B cell (primary cell): ENCODE results near the gene TBC1D23. TPM values are rescaled to one million over a fixed set of nuclear protein-coding genes. Genes with fewer than 3 reads are reported as not detected.
"Not testable (repeated sequence)": the region's sequence is repeated elsewhere in the genome, so short reads cannot be mapped to it uniquely, and the experiment has no call there.

Source experiments
- ATAC-seq: fragments of 200-7000 bp; cut with Tn5 transposase; one replicate; pipeline ENCODE4 v1.10.0; 2021; ENCODE audit warnings: low read depth, mild to moderate bottlenecking, moderate number of reproducible peaks, moderate library complexity
- CTCF ChIA-PET: fragments of 350-600 bp; sonication (Branson Sonifier 250); formaldehyde crosslinking; loops from one replicate; lab custom pipeline; 2021; ENCODE audit warnings: antibody characterized with exemption, inconsistent platforms; lab: Charles Lee
- POLR2A ChIA-PET: fragments of 350-600 bp; sonication (Branson Sonifier 250); formaldehyde crosslinking; loops from one replicate; lab custom pipeline; 2021; ENCODE audit warnings: antibody characterized with exemption; lab: Charles Lee
- DNase-seq: peaks from one replicate; pipeline ENCODE4 v3.0.0; 2013
- H2AFZ ChIP-seq: 2 replicates; pipeline ENCODE4 v1.6.1; 2012; ENCODE audit warnings: mild to moderate bottlenecking, low read depth, low read length; ENCODE audit not compliant: insufficient read depth, poor library complexity, severe bottlenecking
- H3K27ac ChIP-seq, 2 donors: 1 replicate in 1 of 2; 2 replicates in 1 of 2; pipeline ENCODE4 v1.5.1; 2012 to 2013; ENCODE audit warnings: low read length in 2 of 2, mild to moderate bottlenecking in 2 of 2, moderate library complexity in 1 of 2
- H3K27me3 ChIP-seq, 4 experiments: fragments of 200-600 bp in 1 of 4; sonication (generic) in 1 of 4; replicated peaks in 1 of 4; 1 replicate in 2 of 4; 2 replicates in 2 of 4; pipeline versions ENCODE4 v1.6.1 to v1.7.0; 2013 to 2016; ENCODE audit warnings: low read length in 3 of 4, mild to moderate bottlenecking in 2 of 4, mixed read lengths in 1 of 4, moderate library complexity in 1 of 4; ENCODE audit not compliant: insufficient read depth in 4 of 4, control insufficient read depth in 3 of 4; ENCODE audit errors: control extremely low read depth in 1 of 4
- H3K36me3 ChIP-seq, 2 experiments: replicated peaks in 1 of 2; 1 replicate in 1 of 2; 2 replicates in 1 of 2; pipeline versions ENCODE4 v1.6.1 to v1.7.1; 2013; ENCODE audit warnings: low read length in 1 of 2; ENCODE audit not compliant: insufficient read depth in 2 of 2, control insufficient read depth in 1 of 2; ENCODE audit errors: control extremely low read depth in 1 of 2, extremely low read depth in 1 of 2
- H3K4me1 ChIP-seq, 2 donors: fragments of 200-600 bp in 1 of 2; sonication (generic) in 1 of 2; 1 replicate in 1 of 2; 2 replicates in 1 of 2; pipeline versions ENCODE4 v1.5.1 to v1.6.1; 2013 to 2017; ENCODE audit warnings: low read length in 2 of 2; ENCODE audit not compliant: control insufficient read depth in 2 of 2, insufficient read depth in 2 of 2
- H3K4me2 ChIP-seq: replicated peaks from 2 replicates; pipeline ENCODE3; 2012; ENCODE audit warnings: mild to moderate bottlenecking, low read depth, low read length; ENCODE audit not compliant: poor library complexity, severe bottlenecking
- H3K4me3 ChIP-seq, 5 experiments: fragments of 200-600 bp in 1 of 5; sonication (generic) in 1 of 5; 1 replicate in 3 of 5; 2 replicates in 2 of 5; pipeline versions ENCODE4 v1.5.1 to v1.7.0; 2011 to 2016; ENCODE audit warnings: low read length in 4 of 5, mild to moderate bottlenecking in 4 of 5, low read depth in 2 of 5, control low read depth in 1 of 5, moderate library complexity in 1 of 5; ENCODE audit not compliant: insufficient read depth in 1 of 5; ENCODE audit errors: control extremely low read depth in 1 of 5, extremely low read depth in 1 of 5
- H3K79me2 ChIP-seq: fragments of 200-600 bp; sonication (generic); one replicate; pipeline ENCODE4 v1.6.0; 2016; ENCODE audit warnings: low read length; ENCODE audit not compliant: control insufficient read depth, insufficient read depth
- H3K9ac ChIP-seq: fragments of 200-600 bp; sonication (generic); 2 replicates; pipeline ENCODE4 v1.6.1; 2017; ENCODE audit warnings: mild to moderate bottlenecking, low read length, moderate library complexity
- H3K9me3 ChIP-seq, 3 donors: one replicate each; pipeline versions ENCODE4 v1.6.1 to v1.7.1; 2013; ENCODE audit warnings: low read length in 2 of 3; ENCODE audit not compliant: control insufficient read depth in 2 of 3, insufficient read depth in 1 of 3; ENCODE audit errors: control extremely low read depth in 1 of 3
- H4K20me1 ChIP-seq: 2 replicates; pipeline ENCODE4 v1.6.0; 2012; ENCODE audit warnings: mild to moderate bottlenecking, low read length; ENCODE audit not compliant: insufficient read depth, control insufficient read depth, poor library complexity, severe bottlenecking
- H3K27ac Mint-ChIP-seq: one replicate; pipeline ENCODE4 v1.8.0; 2021; ENCODE audit warnings: mixed read lengths
- H3K27me3 Mint-ChIP-seq: one replicate; pipeline ENCODE4 v1.8.0; 2021; ENCODE audit warnings: mixed read lengths
- H3K4me1 Mint-ChIP-seq: one replicate; pipeline ENCODE4 v1.8.0; 2021; ENCODE audit warnings: mixed read lengths
- H3K4me3 Mint-ChIP-seq: one replicate; pipeline ENCODE4 v1.8.0; 2021; ENCODE audit warnings: mixed read lengths
- H3K9me3 Mint-ChIP-seq: one replicate; pipeline ENCODE4 v1.8.0; 2022; ENCODE audit warnings: mixed read lengths; ENCODE audit not compliant: insufficient read depth
- EZH2 ChIP-seq: IDR thresholded peaks from 2 replicates; pipeline ENCODE4 v1.6.1; 2012; ENCODE audit warnings: borderline replicate concordance, low read depth, mild to moderate bottlenecking, moderate library complexity, low read length; ENCODE audit not compliant: insufficient read depth, poor library complexity, severe bottlenecking
- WGBS: methylation state at CpG from one replicate; pipeline ENCODE4 v1.1.5; 2013; ENCODE audit warnings: missing lambda C conversion rate; ENCODE audit not compliant: insufficient coverage; 5-methylcytosine and 5-hydroxymethylcytosine counted together
- intact Hi-C: fragments of 100-400 bp; cut with micrococcal nuclease; formaldehyde crosslinking; loops from one replicate; pipeline ENCODE4 v1.10.0; 2022
- polyA plus RNA-seq: library from polyadenylated mRNA; depleted of rRNA; stranded (reverse); fragments of >200 nt; gene quantifications from 2 replicates; pipeline ENCODE4 v1.2.3, GENCODE V29; 2012
- total RNA-seq, 2 donors: library from RNA; stranded (reverse); fragments of 120-200 nt in 1 of 2; gene quantifications; 1 replicate in 1 of 2; 2 replicates in 1 of 2; pipeline versions ENCODE4 v1.2.3 to v1.2.4, GENCODE V29; 2013 to 2022
- TF ChIP-seq, protein P1 (sequence below): fragments of 200-600 bp; IDR thresholded peaks from one replicate; pipeline ENCODE4 v1.8.0; 2022; ENCODE audit warnings: antibody characterized with exemption, mild to moderate bottlenecking

Gene TBC1D23
- total and polyA plus RNA-seq, 2 donors (not counting 1 experiment from before 2014, with no cell fraction given) = 7.2 to 36.5 TPM

DNA sequence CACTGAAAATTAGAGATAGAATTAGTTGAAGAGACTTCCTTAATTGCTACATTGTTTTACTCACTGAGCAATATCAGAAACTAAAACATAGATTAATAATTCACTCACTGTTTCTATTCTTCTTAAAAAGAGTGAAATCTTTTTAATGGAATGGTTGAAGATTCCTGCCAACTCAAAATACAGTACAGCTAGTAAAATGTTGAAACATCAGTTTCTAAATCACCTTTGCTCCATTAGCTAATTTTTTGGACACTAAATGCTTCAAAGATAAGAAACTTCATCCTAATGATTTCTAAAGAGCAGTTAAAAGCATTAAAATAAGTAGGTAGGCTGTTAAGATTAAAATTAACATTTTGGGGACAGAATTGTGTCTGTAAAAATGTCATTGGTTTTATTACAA, 63.3 kb downstream of the TBC1D23 start:
- ATAC-seq (no peak), DNase-seq (no peak)
- Histone ChIP-seq H3K79me2 (no peaks in the 10 kb centered on the region), H3K4me2 (no peak overlapping the region), H4K20me1 (no peaks in the 10 kb centered on the region), H3K27ac (no peak overlapping the region), H3K4me1 (no peaks in the 10 kb centered on the region), H3K36me3 (peaks cover 13 to 23% of the 10 kb centered on the region in 2 experiments), H3K4me3 (no peak overlapping the region), H3K27me3 (no peaks in the 10 kb centered on the region), H2AFZ (no peak overlapping the region), H3K9ac (no peak overlapping the region), H3K9me3 (no peaks in the 10 kb centered on the region)
- Mint-ChIP-seq H3K27me3 (no peaks in the 10 kb centered on the region), H3K4me1 (no peaks in the 10 kb centered on the region), H3K27ac (no peak overlapping the region), H3K9me3 (peaks cover 5% of the 10 kb centered on the region), H3K4me3 (no peak overlapping the region)
- TF ChIP-seq EZH2 = no peak
- TF ChIP-seq, protein P1, sequence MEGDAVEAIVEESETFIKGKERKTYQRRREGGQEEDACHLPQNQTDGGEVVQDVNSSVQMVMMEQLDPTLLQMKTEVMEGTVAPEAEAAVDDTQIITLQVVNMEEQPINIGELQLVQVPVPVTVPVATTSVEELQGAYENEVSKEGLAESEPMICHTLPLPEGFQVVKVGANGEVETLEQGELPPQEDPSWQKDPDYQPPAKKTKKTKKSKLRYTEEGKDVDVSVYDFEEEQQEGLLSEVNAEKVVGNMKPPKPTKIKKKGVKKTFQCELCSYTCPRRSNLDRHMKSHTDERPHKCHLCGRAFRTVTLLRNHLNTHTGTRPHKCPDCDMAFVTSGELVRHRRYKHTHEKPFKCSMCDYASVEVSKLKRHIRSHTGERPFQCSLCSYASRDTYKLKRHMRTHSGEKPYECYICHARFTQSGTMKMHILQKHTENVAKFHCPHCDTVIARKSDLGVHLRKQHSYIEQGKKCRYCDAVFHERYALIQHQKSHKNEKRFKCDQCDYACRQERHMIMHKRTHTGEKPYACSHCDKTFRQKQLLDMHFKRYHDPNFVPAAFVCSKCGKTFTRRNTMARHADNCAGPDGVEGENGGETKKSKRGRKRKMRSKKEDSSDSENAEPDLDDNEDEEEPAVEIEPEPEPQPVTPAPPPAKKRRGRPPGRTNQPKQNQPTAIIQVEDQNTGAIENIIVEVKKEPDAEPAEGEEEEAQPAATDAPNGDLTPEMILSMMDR = no peak
- CTCF ChIA-PET = interaction anchor here (1.0 kb wide), 1 partner anchor 268 kb away, joined by 3 read pairs; no protein-coding TSS in a partner anchor
- intact Hi-C loops = no loop called here
- POLR2A ChIA-PET = no interaction called here

DNA sequence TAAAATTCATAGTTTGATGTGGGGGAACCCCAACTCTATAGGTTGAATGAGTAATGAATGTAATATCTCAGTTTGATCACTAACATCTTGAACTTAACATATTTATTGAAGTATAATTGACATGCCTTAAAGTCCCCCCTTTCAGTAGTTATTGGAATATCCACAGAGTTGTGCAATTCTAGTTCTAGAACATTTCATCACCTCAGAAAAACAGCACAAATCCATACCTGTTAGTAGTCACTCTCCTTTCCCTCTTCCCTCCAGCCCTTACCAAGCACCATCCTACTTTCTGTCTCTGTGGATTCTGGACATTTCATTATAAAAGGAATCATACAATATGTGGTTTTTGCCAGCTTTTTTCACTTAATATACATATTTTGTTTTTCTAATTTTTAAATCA, 65.0 kb downstream of the TBC1D23 start:
- no peaks in the 10 kb centered on the region for H4K20me1 ChIP-seq
- H3K27ac ChIP-seq = no peak overlapping the region
- H3K4me1 Mint-ChIP-seq = no peaks in the 10 kb centered on the region
- ChIA-PET POLR2A (no interaction called here), CTCF (no interaction called here)
- H2AFZ ChIP-seq = no peak overlapping the region
- H3K27me3 ChIP-seq = no peaks in the 10 kb centered on the region
- H3K4me2 ChIP-seq = no peak overlapping the region
- H3K27ac Mint-ChIP-seq = no peak overlapping the region
- no peak overlapping the region for H3K4me3 Mint-ChIP-seq
- no peak for DNase-seq
- H3K27me3 Mint-ChIP-seq = no peaks in the 10 kb centered on the region
- H3K4me1 ChIP-seq = no peaks in the 10 kb centered on the region
- no peak for ATAC-seq
- H3K9me3 ChIP-seq = no peaks in the 10 kb centered on the region
- no peak for TF ChIP-seq EZH2
- TF ChIP-seq, protein P1 = no peak
- H3K4me3 ChIP-seq = no peak overlapping the region
- intact Hi-C loops = no loop called here
- H3K9ac ChIP-seq = no peak overlapping the region
- H3K36me3 ChIP-seq = peaks cover 7 to 17% of the 10 kb centered on the region in 2 experiments
- no peaks in the 10 kb centered on the region for H3K79me2 ChIP-seq
- H3K9me3 Mint-ChIP-seq = peaks cover 5% of the 10 kb centered on the region

DNA sequence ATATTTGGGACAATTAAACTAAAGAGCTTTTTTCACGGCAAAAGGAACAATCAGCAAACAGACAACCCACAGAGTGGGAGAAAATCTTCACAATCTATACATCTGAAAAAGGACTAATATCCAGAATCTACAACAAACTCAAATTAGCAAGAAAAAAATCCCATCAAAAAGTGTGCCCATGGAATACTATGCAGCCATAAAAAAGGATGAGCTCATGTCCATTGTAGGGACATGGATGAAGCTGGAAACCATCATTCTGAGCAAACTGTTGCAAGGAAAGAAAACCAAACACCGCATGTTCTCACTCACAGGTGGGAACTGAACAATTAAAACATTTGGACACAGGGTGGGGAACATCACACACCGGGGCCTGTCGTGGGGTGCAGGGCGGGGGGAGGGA, 66.6 kb downstream of the TBC1D23 start:
- ATAC-seq, H3K4me1 Mint-ChIP-seq, H3K4me3 ChIP-seq, H4K20me1 ChIP-seq, H3K27ac ChIP-seq, H3K9me3 ChIP-seq, intact Hi-C loops, H3K9me3 Mint-ChIP-seq, H3K4me3 Mint-ChIP-seq, H3K4me2 ChIP-seq, DNase-seq, H3K79me2 ChIP-seq, H3K9ac ChIP-seq, CTCF ChIA-PET, H3K27me3 ChIP-seq, H3K27ac Mint-ChIP-seq, POLR2A ChIA-PET, H3K27me3 Mint-ChIP-seq, H2AFZ ChIP-seq, H3K4me1 ChIP-seq: not testable (repeated sequence)
- WGBS = 100% methylated on average over 2 of the region's 5 CpGs
- H3K36me3 ChIP-seq = peaks cover 0 to 10% of the 10 kb centered on the region in 2 experiments
